ENCODE results near the gene PLCD4. TPM values are rescaled to one million over a fixed set of nuclear protein-coding genes. Genes with fewer than 3 reads are reported as not detected.

Gene PLCD4
- total and polyA plus RNA-seq, 2 of the 8 experiments (the other 6 are each of a cell fraction or from before 2014, with no cell fraction given), result 0.21 to 0.50 TPM

GRCh38 chr2:218671654-218672566 is 64.2 kb downstream of the PLCD4 start, which contains the start of the genes RNF25 and STK36 (continued):
- TF ChIP-seq ASH2L (IDR thresholded peaks at IDR 0.05; ENCODE audit: low read length) (peak; percentile 74), PHF8 (conservative IDR thresholded peaks at IDR 0.05; ENCODE audit: low read depth, low read length) (peak; percentile 87), CHD2 (IDR thresholded peaks at IDR 0.05; ENCODE audit: low read length) (0 out of 2 replicates have a peak, but pooled peaks have one; percentile 11), JUND (IDR thresholded peaks at IDR 0.05; ENCODE audit: low read length) (0 out of 2 replicates have a peak, but pooled peaks have one; percentile 16), SIX5 (IDR thresholded peaks at IDR 0.05; ENCODE audit: low read depth, low read length) (no peak), SIN3A (conservative IDR thresholded peaks at IDR 0.05 in 1 of 2, IDR thresholded peaks at IDR 0.05 in 1 of 2; ENCODE audit: low read depth in 1 of 2, low read length in 2 of 2) (peak; percentile 74 to 97; a peak in 2 of 4 replicates), POU5F1 (IDR thresholded peaks at IDR 0.05; ENCODE audit: low read depth, low read length) (no peak), SP4 (IDR thresholded peaks at IDR 0.05; ENCODE audit: low read length) (peak; percentile 99), KDM5A (IDR thresholded peaks at IDR 0.05; ENCODE audit: low read length) (peak; percentile 88), CEBPB (IDR thresholded peaks at IDR 0.05; ENCODE audit: low read depth, low read length) (no peak), TAF1 (IDR thresholded peaks at IDR 0.05; ENCODE audit: low read depth, low read length) (peak; percentile 79), SAP30 (IDR thresholded peaks at IDR 0.05; ENCODE audit: insufficient read depth, insufficient replicate concordance, low read length) (peak; percentile 92), JUN (IDR thresholded peaks at IDR 0.05; ENCODE audit: low read depth, low read length) (no peak), POLR2A (IDR thresholded peaks at IDR 0.05; ENCODE audit: control extremely low read depth in 1 of 2, low read depth in 2 of 2, low read length in 2 of 2) (peak; percentile 70 to 74), NRF1 (IDR thresholded peaks at IDR 0.05; ENCODE audit: low read depth, low read length) (no peak), CTCF (IDR thresholded peaks at IDR 0.05; ENCODE audit: control extremely low read depth in 1 of 3, insufficient read depth in 1 of 3, low read depth in 1 of 3, low read length in 3 of 3) (no peak), EP300 (IDR thresholded peaks at IDR 0.05; ENCODE audit: borderline replicate concordance in 1 of 2, low read depth in 2 of 2, low read length in 2 of 2) (no peak), GABPA (IDR thresholded peaks at IDR 0.05; ENCODE audit: borderline replicate concordance, insufficient read depth, low read length) (peak; percentile 97), KDM1A (IDR thresholded peaks at IDR 0.05; ENCODE audit: borderline replicate concordance, low read length) (no peak), HDAC2 (IDR thresholded peaks at IDR 0.05; ENCODE audit: borderline replicate concordance in 1 of 2, low read depth in 2 of 2, low read length in 2 of 2) (peak in 1 of 2 experiments; percentile 95; a peak in 2 of 4 replicates)
